KG1 (cell line): ENCODE data around the gene UROC1.
"Not testable (repeated sequence)": the region's sequence is repeated elsewhere in the genome, so short reads cannot be mapped to it uniquely, and the experiment has no call there.

ENCODE experiments used
- DNase-seq: peaks from one replicate; lab custom pipeline; 2025; lab: John Stamatoyannopoulos, UW

The UROC1 gene

DNA sequence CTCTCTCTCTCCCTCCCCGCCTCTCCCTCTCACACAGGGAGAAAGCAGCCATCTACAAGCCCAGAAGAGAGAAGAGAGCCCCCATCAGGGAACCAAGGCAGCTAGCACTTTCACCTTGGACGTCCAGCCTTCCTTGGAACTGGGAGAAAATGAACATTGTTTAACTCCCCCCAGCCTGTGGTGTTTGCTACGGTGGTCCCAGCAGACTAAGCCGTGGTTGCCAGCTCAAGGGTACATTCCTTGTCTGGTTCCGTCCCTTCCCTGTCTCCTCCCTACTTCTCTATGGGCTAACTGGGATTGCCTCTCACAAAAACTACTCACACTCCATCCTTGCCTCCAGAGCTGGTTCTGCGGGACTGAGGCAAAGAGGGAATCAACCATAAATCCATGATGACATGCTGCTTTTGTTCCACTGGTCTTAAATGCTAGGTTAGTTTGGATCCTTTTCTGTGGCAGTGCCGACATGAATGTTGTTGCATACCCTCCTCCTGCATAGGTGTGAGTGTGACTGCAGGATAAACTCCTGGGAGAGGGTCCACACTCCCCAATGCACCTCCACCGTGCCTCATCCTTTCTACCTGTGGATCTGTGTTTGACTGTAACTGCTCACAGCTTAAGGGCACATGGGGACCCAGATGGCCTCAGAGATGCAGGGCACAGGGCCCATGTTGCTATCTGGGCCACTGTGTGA, 29.1 kb upstream of the UROC1 start:
- DNase-seq: no peak

DNA sequence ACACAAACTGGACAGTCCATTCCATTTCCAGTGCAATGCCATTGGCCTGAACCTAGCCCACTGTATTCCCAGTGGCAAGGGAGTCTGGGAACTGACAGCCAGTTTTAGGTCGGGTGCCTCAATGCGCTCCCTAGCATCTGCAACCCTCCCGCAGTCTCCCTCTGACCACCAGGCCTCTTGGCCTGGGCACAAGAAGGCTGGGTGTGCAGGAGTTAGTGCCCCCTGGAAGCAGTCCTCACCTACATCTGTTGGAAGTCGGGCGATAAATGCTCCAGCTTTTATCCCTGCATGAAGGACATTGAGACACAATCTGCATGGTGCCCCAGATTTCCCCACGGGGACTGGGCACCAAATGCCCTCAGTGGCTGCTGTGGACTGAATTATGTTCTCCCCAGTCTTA, 28.4 kb upstream of the UROC1 start:
- no peak for DNase-seq

DNA sequence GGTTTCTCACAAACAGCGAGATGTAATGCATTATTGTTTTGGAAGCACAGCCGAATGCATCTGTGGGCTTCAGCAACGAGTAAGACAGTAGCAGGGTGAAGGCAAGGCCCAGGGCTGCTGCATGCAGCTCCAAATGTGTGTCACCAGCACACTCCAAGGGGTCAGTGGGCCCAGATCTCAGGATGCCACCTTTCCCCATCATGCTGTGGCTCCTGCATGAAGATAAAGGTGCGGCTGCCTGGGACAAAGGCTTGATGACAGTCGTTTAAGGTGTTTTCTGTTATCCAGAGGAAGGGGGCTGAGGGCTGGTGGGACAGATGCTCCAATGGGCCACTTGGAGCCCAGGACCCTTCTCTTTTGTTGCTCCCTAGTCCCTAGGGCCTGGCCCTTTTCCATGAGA, 28.0 kb upstream of the UROC1 start:
- DNase-seq: no peak

DNA sequence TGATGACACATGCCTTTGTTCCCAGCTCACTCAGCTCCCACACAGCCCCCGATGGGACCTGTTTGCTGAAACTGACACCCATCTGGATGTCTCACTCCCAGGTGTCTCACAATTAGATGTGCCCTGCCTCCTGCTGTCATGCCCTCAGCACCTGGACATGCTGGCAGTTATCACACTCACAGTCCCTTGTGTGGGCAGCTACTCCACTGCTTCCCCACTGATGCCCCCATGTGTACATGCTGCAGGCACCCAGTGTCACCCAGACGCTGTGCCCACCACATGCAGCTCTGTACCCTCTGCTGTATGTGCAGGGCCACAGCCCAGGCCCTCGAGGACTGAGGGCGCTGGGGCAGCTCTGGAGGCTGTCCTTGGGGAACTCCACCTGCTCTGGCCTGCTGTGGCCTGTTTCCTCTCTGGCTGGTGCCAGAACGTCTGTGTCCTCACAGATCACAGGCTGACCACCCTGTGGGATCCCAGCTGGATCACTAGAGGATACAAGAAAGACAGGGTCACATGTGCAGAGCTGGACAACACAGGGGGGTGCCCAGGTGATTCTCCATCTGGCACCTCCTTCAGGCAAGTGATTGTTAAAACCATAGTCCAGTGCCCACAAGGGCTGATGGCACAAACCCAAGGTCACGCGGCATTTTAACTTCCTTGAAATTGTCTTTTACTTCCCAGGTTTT, 27.2 kb upstream of the UROC1 start:
- DNase-seq: no peak

DNA sequence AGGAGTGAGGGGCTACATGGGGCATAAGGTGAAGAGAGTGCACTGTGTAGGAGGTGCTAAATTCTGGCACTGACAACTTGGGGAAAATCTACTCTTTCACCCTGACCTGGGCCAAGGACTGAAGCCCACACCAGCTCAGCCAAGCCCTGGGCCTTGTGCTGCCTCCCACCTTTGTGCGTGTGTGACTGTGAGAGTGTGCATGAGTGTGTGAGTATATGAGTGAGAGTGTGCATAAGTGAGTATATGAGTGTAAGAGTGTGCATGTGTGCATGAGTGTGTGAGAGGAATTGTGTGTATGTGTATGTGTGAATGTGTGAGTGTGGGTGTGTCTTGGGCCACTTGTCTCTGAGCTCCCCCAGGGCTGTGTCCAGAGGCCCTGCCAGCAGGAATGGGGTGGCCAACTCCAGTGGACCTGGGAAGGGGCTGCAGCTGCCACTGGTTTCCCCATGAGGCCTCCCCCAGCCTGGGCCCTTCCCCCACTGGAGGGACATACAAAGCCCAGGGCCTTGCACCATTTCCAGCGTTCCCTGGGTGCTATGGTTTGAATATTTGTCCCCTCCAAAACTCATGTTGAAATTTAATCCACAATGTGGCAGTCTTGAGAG, 26.0 kb upstream of the UROC1 start:
- DNase-seq: no peak

DNA sequence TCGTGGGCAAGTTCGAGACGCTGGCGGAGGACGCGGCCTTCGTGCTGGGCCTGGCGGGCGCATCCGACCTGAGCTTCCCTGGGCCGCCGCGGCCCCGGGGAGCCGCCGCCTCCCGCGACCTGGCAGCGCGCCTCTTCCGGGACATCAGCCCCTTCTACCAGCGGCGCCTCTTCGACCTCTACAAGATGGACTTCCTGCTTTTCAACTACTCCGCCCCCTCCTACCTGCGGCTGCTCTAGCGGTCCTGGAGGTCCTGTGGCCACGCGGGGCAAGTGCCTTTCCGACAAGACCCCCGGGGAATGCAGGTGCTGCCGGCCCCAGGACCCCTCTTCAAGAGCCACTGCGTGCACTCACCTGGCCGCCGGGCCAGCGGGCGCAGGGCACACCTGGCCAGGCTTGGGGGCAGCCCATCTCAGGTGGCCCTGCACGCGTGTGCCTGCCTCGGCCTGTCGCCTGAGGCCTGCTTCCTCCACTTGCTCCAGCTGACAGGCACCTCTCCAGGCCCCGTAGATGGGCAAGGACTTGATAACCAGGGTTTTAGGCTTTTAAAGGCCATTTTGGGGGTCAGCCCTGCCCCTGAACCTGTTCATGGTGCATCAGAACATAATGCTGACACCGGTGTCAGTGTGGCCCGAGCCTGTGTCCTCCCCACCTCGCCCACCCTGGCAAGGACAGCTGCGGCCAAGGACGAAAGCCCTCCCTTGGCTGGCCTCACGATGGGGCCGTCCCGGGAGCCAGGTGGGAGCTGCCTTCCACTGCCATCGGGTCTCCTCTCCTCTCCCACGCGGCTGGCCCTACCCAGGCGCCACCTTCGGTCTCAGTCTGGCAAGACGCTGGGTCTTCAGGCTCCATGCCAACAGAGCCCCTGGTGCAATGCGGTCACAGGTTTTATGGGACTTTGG, 25.0 kb upstream of the UROC1 start:
- DNase-seq: no peak

DNA sequence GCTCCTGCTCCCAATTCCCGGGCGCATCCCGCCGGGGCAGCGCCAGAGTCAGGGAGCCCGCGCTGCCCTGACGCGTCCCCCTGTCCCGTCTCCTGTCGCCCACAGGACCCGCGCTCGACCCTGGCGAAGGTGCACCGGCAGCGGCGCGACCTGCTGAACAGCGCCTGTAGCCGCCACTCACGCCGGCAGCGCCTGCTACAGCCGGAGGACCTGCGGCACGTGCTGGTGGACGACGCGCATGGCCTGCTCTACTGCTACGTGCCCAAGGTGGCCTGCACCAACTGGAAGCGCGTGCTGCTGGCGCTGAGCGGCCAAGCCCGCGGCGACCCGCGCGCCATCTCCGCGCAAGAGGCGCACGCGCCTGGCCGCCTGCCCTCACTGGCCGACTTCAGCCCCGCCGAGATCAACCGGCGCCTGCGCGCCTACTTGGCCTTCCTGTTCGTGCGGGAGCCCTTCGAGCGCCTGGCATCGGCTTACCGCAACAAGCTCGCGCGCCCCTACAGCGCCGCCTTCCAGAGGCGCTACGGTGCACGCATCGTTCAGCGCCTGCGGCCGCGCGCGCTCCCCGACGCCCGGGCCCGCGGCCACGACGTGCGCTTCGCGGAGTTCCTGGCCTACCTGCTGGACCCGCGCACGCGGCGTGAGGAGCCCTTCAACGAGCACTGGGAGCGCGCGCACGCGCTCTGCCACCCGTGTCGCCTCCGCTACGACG, 24.2 kb upstream of the UROC1 start:
- no peak for DNase-seq

DNA sequence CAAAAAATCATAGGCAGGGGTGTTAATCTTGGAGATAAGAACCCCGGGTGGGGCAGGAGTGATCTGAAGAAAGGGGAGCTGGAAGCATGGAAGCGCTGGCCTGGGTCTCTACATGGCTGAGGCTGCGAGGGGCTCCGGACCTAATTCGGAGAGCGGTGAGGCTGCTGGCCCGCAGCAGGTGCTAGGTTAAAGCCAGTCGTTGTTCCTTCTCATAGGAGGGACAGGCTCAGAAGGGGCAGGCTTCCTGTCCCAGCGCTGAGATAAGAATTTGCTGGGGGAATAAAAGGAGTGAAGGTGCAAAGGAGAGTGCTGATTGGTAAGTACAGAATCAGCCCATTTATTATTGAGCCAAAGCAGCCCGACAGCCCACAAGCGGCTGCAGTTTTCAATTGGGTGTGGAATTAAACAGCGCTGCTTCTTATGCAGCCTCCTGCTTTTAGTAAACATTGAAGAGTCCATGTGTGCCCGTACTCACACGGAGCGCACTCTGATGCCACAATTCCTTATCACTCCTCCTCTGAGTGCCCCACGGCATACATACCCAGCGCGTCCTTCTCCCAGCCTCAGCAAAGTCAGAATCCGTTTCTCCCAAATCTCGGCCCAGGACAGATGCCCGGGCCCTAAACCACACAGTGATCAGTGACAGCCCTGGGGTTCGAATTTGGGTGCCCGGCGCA, 23.5 kb upstream of the UROC1 start:
- peak; percentile 57 for DNase-seq

DNA sequence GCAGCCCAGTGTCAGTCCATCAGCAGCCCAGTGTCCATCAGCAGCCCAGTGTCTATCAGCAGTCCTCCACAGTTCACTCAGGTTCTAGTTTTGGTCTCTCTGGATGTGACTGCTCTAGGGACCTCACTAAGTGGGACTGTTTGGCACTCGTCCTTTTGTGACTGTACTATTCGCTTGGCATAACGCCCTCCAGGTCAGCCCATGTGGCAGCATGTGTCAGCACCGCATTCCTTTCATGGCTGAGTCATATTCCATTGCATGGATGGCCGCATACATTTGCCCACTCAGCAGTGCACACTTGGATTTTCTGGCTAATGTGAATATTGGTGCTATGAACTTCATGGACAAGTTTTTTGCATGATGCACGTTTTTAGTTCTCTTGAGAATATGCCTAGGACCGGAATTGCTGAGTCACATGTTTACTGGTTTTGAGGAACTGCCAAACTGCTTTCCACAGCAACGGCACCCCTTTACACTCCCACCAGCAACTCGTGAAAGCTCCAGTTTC, 22.8 kb upstream of the UROC1 start:
- peak; percentile 66 for DNase-seq

DNA sequence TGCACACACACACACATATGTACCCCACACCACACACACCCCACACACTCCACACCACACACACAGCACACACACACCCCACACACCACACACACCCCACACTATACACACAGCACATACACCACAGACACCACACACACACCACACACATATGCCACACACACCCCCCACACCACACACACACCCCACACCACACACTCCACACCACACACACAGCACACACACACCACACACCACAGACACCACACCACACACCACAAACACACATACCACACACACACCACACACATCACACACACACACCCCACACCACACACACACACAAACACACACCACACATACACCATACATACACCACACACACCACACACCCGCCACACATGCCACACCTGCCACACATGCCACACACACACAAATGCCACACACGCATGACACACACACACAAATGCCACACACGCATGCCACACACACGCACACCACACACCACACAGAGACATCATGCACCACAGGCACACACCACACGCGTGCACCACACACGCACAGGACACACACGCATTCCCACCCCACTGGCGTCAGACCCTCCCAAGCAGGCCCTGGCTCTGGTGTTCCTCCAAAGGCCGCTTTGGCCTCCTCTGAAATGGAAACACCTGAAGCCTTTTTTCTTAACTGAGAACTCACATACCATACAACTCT, 22.1 kb upstream of the UROC1 start:
- no peak for DNase-seq

DNA sequence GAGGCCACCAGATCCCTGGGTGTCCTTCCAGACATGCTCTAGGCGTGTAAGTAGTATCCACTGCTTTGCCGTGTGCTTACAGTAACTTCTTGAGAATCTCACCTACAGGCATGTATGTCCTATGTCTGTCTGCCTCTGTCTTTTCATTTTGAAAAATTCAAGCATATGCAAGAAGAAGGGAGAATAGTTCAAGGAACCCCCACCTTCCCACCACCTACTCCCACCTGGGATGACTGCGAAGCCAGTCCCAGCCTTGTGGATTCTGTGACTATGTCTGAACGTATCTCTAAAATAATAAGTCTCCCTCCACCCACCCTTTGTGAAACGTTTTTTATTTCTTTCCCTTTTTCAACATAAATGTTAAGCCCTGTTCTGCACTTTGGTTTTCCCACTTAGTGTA, 21.4 kb upstream of the UROC1 start:
- DNase-seq: no peak

DNA sequence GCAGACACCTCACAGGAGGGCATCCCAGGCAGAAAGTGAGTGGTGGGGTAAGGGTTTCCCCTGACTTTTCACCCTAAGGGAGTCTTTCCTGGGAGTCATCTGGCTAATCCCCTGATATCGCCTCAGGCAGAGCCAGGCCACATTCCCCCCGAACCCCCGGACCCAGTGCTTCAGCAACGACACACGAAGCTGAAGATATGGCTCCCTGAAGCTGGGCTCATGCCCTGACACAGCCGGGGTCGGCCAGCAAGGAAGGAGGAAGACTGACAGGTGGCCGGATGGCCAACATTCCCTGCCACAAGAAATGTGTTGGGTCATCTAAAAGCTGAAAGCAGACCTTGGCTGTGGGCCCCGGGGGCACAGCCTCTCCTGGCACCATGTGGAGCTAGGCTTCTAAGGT, 20.7 kb upstream of the UROC1 start:
- DNase-seq: no peak

DNA sequence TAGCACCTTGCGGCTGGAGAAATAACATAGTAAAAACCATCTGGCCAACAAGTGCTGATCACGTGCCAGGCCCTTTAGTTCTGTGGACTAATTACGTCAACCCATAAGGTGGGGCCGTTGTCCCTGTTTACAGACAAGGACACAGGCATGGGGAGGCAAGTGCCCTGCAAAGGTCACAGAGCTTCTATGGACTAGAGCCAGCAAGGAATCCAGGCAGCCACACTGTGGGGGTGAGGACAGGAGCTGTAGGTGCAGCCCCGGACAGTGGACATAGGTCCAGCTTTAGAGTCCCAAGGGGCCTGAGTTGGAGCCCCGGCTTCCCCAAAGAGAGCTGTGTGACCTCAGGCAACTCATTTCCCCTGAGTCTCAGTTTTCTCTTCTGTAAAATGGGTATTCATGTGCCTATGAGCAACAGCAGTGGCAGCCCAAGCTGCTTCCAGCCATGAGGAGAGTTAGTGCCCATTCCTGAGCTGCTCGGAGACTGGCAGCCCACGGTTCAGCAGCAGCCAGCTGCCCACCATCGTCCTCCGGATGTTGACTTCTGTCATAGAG, 20.2 kb upstream of the UROC1 start:
- DNase-seq: no peak

DNA sequence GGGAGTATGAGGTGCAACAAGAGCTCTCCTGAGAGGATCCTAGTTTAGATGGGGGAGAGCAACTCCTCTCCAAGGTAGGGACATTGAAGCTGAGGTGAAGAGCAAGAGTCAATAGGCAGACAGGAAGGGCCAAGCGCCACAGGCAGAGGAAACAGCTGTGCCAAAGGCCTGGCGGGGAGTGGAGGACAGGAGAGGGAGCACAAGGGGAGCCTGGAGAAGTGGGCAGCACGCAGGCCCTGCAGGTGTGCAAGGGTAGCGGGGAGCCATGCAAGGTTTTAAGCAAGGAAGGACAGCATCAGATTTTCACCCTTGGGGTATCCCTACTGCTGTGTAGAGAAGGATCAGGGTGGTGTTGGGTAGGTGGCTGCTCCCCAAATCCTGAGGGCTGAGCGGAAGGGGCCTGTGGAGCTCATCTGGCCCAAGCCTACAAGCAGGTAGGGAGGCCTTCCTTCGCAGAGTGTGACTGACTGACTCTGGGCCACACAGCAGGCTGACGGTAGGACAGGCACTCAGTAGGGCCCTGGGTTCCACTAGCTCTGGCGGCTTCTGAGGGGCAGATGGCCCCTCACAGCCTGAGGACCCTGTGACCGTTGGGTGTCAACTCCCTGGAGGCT, 19.6 kb upstream of the UROC1 start:
- no peak for DNase-seq

DNA sequence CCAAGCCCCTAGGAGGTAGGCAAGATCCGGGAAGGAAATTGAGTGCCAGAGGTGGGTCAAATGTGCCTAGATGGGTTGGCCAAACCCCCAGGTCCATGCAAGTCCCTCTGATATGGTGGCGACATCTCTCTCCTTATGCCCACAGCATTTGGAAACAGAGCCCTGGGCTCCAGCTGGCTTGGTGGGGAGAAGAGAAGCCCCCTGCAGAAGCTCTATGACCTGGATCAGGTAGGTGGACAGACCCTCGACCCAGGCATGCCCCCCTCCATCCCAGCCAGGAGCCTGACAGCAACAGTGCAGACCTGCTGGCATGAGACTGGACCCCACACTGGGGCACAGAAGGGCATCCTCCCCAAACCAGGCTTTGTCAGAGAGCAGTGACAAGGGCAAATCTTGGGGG, 18.6 kb upstream of the UROC1 start:
- no peak for DNase-seq

DNA sequence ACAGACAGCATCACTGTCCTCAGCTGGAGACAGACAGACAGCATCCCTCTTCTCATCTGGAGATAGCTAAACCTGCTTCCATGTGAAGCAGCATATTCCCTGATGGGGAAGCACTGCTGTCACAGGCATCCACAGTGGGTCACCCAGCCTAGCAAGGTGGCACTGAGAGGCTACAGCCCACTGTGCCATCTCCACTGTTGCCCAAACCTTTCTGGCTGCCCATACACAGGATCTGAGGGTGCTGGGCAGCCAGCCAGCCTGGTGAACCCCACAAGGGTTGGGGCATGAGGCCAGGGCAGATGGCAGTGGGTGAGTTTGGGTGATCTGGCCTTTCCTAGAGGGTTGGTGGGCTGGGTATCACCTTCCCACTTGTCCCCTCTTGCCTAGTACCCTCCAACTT, 18.1 kb upstream of the UROC1 start:
- no peak for DNase-seq

DNA sequence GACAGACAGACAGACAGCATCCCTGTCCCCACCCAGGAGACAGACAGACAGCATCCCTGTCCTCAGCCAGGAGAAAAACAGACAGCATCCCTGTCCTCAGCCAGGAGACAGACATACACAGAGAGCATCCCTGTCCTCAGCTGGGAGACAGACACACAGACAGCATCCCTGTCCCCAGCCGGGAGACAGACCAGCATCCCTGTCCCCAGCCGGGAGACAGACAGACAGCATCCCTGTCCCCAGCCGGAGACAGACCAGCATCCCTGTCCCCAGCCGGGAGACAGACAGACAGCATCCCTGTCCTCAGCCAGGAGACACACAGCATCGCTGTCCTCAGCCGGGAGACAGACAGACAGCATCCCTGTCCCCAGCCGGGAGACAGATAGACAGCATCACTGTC, 17.1 kb upstream of the UROC1 start:
- DNase-seq: not testable (repeated sequence)

DNA sequence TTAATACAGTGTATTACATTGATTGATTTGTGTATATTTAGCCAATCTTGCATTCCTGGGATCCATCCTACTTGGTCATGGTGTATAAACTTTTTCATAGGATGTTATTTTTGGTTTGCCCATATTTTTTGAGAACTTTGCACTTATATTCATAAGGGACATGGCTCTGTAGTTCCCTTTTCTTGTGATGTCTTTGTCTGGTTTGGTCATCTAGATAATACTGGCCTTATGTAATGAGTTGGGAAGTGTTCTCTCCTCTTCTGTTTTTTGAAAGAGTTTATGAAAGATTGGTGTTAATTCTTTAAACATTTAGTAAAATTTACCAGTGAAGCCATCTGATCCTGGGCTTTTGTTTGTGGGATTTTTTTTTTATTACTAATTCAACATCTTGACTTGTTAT, 15.9 kb upstream of the UROC1 start:
- no peak for DNase-seq

DNA sequence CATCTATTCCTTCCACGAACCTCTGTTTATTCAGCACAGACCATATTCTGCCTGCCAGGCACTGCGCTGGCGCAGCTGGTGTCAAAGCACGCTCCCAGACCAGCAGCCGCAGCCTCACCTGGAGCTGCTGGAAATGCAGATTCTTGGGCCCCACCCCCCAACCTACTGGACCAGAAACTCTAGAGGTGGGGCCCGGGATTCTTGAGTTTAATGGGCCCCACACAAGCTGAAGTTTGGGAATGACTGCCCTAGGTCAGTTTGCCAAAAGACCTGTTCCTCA, 13.4 kb upstream of the UROC1 start:
- no peak for DNase-seq
